Neural cell (in vitro differentiated cells): ENCODE measurements around the gene VSTM2B.

Experiments
- CTCF ChIP-seq: fragments of 450-650 bp; IDR thresholded peaks from 2 replicates; pipeline ENCODE4 v1.5.1; 2014; ENCODE audit warnings: antibody characterized with exemption, mild to moderate bottlenecking, moderate library complexity; ENCODE audit not compliant: poor library complexity, severe bottlenecking
- RAD21 ChIP-seq: fragments of 450-650 bp; conservative IDR thresholded peaks from 2 replicates; pipeline ENCODE4 v1.6.1; 2014; ENCODE audit warnings: antibody characterized with exemption, mild to moderate bottlenecking, moderate library complexity

DNA sequence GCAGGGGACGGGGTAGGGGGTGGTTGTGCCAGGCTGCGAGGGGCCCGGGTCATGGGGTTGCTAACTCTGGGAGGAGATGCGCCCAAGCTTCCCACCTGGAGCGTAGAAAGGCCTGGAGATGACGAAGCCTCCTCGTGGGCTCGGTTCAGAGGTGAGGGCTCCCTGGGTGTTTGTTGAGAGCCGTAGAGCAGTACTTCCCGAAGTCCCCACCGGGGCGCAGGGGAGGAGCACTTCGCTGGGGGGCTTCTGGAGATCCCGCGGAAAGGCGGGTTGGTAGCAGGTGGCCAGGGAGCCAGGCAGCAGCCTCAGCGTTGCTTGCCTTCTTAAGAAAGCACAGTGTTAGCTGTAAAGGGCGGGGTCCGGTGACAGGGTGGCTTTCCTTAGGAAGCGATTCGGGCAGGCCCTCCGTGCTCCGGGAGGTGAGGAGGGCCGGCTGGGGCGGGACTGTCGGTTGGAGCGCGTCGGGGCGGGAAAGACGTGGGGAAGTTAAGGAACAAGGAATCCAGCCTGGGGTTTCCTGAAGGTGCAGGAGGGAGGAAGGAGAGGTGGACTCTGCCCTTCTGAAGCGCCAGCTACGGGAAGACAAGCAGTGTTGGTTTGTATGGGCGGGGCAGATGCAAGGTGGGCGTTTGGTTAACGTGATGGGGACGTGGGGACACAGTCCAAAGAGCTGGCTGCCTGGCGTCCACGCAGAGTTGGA, 3.3 kb downstream of the VSTM2B start:
- TF ChIP-seq RAD21 (no peak), CTCF (no peak)
